HG03354 (cell line): ENCODE data around the gene VPS13C.

ENCODE experiments used
- ATAC-seq: cut with Tn5 transposase; IDR thresholded peaks from one replicate; pipeline ENCODE4 v1.9.1; 2021; ENCODE audit warnings: mild to moderate bottlenecking; ENCODE audit not compliant: unreplicated experiment, poor library complexity, severe bottlenecking

Gene VPS13C

DNA sequence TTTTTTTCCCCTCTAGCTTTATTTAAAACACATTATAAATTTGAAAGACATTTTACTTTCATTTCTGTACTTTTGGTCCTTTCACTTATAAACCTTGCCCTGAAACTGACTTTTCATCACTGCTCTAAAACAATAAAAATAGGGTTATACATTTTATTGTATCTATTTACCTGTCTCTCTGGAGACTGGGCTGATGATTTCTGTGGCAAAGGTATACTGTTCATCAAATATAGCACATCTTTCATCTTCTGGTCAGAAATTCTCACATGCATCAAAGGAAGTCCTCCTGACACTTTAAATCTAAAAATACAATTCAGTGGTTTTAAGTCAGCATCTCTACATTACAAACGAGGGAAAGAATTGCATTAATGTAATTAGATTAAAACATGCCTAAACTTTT lies 86.1 kb downstream of the VPS13C start:
- ATAC-seq, result no peak

DNA sequence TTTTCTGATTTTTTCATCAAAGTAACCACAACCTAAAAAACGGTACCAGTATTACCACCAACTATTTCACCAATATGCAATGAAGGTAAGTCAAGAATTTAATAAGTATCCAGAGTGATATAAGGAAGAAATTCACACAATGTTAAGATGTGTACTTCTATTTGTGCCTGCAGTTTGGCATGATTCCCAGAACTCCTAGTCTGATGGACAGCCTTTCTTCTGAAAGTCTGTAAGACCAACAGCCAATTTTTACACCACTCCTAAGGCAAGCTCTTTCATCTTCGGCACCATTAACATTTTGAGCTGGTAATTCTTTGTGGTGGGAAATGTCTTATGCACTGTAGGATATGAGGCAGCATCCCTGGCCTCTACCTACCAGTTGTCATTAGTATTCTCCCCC lies 108.3 kb downstream of the VPS13C start:
- ATAC-seq, result no peak

DNA sequence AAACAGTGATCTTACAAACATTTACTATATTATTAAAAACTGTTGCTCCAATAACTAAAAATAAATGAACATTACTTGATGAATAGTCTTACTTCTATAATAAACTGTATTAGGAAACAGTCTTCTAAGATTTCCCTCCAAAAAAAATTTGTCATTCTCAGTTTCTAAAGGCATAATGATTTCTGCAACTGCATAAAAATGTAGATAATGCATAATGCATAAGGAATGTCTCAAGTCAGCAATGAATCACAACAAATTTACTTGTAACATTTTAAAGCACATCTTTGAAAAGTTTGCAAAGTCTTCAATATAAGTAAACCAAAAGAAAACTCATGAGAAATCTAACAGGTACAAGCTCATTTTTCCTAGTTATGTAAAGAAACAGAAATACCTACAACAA lies 113.5 kb downstream of the VPS13C start:
- ATAC-seq, result no peak

DNA sequence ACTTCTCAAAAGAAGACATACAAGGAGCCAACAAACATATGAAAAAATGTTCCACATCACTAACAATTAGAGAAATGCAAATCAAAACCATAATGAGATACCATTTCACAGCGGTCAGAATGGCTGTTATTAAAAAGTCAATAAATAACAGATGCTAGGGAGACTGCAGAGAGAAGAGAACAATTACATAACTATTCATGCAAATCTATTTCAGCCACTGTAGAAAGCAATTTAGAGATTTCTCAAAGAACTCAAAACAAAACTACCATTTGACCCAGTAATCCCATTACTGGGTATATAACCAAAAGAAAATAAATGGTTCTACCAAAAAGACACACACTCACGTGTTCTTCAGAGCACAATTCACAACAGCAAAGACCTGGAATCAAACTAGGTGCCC lies 116.3 kb downstream of the VPS13C start:
- ATAC-seq, result peak; percentile 64

DNA sequence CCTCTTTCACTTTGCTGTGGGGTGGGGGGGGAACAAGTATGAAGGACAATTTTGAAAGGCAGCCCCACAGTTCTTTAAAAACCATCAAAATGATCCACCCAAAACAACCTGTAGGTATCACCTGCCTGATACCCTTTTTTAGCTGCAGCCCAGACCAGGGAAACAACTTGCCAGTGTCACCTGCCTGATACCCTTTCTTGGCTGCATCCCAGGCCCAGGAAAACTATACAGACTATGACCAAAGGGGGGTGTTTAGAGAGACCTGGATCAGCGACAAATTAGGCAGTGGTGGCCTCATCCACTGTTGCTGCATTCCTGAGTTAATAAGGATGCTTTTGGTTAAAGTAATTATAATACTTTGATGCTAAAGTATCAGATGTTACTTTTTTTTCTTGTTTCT lies 122.0 kb downstream of the VPS13C start:
- no peak for ATAC-seq

DNA sequence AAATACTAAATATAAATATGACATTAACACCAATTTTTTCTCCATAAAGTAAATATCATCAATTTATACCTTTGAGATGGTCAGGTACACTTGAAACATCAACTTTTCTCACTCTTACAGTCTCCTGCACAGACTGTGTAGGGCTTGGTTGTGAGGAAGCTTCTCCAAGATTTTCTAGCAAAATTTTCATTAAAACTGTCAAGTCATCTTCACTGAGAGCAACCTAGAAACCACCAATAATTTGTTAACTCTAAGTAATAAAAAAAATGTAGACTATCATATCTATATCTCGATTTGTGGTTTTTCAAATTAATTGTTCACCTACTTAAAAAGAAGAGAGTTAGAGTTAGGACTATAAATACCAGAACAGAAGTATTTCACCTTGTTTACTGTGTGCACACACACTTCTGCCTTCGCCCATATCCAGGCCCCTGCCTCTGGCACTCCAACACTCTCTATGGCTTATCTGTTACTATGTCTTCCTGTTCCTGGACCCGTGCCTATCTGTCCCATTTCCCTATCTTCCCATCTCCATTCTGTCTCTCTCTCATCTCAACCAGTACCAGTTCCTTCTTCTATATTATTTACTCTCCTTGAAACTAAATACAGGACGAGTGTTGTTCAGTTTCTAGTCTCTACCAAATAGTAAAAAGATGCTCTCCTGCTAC lies 123.6 kb downstream of the VPS13C start:
- ATAC-seq, result no peak

DNA sequence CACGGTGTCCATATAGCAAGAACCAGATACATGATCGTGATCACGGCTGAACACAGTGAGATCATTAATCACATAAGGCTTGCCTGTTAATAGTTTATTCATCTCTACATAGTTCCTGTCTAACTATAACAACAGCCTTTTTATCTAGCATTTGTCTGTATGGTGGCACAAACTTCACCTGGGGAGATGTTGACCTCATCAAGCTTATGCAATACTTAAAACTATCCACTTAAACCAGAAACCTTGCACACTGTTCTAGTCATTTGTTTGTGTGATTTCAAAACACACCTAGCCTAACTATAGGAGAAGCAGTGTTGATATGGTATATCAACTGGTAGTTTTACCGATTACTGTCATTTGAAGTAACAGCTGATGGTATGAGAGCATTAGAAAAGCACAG lies 124.8 kb downstream of the VPS13C start:
- ATAC-seq, result no peak

DNA sequence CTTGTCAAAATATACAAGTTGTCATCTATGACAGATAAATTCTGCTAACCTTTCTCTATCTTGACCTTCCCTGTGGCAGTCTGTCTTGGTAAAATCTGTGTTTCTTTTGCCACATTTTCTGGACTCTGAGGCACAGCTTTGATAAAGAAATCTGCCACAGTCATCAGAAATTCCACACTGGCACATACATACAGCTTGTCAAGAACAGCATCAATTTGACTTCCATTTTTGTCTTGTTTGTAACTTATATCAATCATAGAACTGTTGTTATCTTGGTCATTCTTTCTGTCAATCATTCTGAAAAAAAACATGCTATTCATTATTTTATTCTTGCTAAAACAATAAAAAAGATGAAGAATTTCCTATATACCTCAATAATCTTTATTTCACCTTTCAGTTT lies 130.8 kb downstream of the VPS13C start:
- no peak for ATAC-seq

DNA sequence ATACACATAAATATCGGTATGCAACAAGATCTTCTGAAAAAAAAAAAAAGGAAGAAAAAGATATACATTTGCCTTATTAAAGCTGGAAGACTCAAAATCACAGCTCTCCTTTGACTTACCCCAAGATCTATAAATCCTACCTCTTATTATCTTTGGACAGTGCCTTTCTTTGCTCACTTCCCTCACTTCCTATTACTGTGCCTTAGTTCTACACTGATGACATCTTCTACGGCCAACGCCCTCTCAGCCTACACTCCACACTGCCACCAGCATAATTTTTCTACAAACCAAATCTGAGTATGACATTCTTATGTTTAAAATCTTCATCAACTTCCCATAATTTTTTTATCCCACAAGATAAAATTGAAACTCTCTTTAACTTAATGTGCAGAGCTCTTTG lies 137.1 kb downstream of the VPS13C start:
- no peak for ATAC-seq

DNA sequence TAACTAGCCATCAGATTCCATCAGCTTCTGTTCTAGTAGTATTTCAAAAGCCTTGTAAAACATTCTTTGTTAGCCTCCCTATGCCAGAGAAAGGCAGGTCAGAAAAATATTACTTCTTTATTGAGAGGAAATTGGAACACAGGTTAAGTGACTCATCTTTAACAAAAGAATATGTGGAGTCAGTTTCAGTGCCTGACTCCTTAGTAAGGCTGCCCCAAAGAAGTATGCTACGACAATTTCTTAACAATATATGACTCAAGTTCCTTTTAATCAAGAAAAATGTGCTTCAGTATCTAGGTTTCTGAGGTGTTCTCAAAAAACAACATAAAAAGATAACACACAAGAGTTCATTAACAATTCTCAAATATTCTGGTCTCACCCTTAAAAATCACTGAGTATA lies 139.2 kb downstream of the VPS13C start:
- no peak for ATAC-seq

DNA sequence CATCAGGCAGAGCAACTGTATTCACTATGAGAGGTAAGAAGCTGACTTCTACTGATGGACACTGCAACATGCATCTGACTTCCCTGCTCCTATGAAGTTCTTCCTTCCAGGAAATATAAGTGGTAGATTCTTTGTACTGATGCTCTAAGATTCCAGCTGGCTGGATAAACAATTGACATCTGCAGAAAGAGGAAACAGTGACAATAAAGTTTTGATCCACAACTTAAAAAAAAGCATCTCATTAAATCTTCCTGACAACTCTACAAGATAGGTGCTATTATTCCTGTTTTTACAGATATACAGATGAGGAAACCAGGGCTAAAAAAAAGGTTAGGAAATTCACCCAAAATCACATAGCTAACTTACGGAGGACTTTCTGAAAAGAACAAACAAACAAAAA lies 142.8 kb downstream of the VPS13C start:
- no peak for ATAC-seq

DNA sequence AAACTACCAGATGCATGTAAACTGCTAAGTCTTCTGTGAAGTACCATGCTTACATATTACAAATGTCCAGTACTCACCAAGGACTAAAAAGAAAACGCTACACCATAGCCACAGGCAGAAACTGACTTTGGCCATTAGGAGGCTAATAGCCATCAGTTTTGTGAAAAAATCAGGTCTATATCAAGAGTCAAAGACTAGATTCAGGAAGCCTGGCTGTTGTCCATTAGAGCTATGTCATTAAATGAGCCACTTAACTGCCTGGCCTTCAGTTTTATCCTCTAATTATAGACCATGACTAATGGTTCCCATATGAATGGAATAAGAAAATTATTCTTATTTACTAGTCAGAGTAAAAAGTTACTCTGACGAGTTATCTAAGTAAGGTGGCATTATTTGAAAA lies 144.1 kb downstream of the VPS13C start:
- ATAC-seq, result no peak

DNA sequence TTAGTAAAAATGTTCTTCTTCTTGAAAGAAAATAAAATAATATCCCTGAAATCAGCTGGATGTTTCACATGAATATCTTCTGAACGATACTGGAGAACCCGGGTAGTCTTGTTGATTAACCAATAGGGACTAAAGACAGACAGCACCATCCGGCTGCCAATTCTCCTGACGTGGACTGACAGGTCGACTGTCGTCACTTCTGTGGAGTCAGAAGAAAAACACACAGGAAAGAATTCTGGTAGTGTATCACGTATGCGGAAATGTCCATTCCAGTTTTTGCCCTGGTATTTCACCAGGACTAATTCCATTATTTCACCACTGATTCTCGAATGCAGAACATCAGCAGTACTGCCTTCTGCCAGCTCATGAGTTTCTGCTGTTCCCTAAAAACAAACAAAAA lies 144.6 kb downstream of the VPS13C start:
- ATAC-seq, result no peak

DNA sequence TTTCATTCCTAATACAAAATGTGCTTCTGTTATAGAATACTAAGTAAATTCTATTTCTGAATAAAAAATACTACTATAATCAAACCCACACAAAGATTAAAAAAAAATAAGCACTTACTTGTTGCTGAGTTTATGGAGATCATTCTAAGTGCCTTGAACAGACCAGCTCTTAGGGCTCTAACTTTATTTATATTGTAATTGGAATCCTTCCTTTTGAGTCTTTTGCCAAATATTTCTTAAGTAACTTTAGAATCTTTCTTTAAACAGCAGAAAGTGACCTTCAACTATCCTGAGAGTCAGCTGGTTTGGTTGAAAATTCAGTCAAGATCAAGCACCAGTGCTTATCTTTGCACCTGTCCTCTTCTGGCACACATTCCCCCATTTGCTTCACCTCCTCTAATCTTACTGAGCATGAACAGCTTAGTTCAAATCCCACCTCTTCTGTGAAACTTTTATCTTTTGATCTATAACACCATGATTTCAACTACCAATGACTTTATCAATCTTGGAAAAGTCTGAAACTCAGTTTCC lies 149.3 kb downstream of the VPS13C start:
- no peak for ATAC-seq

DNA sequence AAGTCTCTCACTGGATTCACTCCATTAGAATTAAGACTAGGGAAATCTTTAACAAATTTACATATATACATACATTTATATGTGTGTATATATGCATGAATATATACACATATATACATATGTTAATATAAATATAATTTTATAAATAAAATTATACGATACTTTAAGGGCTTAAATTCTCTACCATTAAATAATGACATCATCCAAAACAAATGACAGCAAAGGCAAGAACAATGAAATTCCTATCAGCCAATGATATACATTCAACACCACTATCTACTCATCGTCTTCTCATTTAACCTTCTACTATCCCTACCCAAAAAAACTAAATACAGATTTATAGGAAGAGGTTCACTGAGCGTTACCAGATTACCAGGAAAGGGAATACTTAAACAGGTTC lies 152.0 kb downstream of the VPS13C start:
- no peak for ATAC-seq

DNA sequence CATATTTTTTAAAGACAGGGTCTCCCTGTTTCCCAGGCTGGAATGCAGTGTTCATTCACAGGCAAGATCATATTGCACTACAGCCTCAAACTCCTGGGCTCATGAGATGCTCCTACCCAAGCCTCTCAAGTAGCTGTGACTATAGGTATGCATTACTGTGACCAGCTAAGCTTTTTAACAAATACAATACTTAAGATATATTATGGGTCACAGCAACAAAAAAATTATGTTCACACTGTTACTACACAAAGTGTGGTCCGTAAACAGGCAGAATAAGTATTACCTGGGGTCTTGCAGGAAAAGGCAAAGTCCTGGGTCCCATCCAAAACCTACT lies 152.5 kb downstream of the VPS13C start:
- no peak for ATAC-seq

DNA sequence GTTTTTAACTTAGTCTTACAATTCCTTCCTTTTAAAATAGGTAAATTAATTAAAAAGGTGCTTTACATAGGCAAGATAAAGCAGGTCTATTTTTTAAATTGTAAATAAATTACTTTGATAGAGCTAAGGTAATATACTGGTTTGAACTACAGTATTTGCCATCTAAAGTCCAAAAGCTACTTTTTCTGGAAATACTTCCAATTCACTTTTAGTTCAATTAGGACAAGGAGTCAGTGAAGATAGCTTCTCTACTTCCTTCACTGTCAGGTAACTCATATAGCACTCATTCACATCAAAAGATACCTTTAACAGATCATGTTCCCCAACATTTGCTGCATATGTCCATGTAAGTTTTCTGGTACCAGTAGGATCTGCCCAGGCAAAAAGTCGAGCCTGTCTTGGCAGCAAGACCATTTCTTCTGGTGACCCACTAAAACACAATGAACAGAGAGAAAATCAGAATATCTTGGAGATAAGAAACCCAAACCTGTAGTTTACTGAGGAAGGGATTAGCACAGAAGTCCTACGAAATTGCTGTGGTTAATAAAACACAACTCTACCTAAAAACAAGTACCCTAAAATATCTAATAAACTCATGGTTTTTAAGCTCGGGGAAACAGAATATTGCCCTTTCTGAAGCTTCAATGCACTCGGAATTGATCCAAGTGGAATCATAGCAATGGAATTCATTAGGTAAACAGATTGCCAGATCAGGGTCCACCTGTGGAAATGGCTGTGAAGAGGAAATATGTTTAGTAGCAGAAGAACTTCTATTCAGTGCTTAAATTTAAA lies 153.1 kb downstream of the VPS13C start:
- no peak for ATAC-seq

DNA sequence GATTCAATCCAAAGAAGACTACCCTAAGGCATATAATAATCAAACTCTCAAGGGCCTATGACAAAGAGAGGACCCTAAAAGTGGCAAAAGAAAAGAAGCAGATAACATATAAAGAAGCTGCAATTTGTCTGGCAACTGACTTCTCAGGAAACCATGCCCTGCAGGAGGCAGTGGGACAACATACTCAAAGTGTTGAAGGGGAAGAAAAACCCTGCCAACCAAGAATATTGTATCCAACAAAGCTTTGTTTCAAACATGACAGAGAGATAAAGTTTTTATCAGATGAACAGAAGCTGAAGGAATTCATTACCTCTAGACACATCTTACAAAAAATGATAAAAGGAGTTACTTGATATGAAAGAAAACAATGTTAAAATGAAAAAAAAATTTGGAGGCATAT lies 167.1 kb downstream of the VPS13C start:
- ATAC-seq, result no peak

DNA sequence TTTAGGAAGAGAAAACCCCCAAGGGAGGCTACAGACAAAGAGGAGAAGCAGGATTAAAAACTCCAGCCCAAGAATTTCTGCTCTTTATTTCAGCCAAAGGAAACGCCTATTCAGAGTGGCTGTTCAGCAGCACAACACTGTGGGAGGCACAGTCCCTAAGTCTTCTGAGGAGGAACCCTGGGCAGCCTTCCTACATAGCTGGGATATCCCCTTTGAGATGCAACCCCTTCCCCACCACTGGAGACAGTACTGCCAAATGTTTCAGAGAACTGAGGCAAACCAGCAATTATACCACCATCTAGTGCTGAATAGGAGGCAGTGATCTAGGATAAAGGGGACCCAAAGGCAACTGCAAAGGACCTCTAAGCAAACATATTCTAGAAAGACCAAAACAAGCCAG lies 168.1 kb downstream of the VPS13C start:
- no peak for ATAC-seq

DNA sequence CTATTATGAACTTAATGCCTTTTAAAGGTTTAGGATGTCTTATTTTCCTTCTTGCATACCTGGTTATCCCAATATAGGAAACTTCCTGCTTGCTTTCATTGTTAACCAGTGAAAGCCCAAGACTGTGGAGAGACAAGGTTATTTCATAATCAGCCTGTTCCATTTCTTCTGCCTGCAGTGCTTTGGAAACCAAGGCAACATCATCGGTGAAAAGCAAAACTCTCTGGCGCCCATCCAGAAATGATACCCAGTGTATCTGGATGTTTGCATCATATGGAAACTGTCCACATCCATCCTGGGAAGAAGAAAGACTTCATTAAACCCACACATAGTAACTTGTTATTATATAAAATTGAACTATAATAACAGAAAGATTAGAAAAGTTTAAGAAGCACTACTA lies 170.1 kb downstream of the VPS13C start:
- no peak for ATAC-seq

DNA sequence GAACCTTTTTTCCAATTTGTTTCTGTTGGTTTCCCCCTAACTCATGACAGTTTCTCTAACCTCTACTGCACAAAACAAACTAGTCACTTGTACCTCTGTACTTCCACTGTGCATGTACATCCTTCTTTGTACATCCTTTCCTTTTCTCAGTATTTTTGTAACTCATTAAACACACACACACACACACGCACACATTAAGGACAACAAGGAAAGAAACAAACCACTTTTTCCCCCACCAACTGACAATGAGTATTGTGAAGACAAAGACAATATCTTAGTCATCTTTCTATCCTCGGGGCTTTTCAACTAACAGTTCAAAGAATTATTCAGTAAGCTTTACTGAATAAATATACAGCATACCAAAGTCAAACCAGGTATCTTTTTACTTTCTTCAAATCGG lies 170.5 kb downstream of the VPS13C start:
- ATAC-seq, result no peak
